Dendritic cell treated with granulocyte-macrophage colony-stimulating factor and Interleukin-4, amounts not matched to agents 40 ng/mL and 50 ng/mL, for 4 days (primary cell): Measurements from ENCODE around the gene EML2.
"Not testable (repeated sequence)": the region's sequence is repeated elsewhere in the genome, so short reads cannot be mapped to it uniquely, and the experiment has no call there.

Experiments
- H3K27ac Mint-ChIP-seq: one replicate; pipeline ENCODE4 v1.8.0; 2022; ENCODE audit warnings: mild to moderate bottlenecking, mixed read lengths
- H3K27me3 Mint-ChIP-seq: one replicate; pipeline ENCODE4 v1.8.0; 2022; ENCODE audit warnings: mild to moderate bottlenecking, mixed read lengths
- H3K36me3 Mint-ChIP-seq: one replicate; pipeline ENCODE4 v1.8.0; 2022; ENCODE audit warnings: low read depth, mixed read lengths
- H3K4me1 Mint-ChIP-seq: one replicate; pipeline ENCODE4 v1.8.0; 2022; ENCODE audit warnings: low read depth, mixed read lengths
- H3K4me3 Mint-ChIP-seq: one replicate; pipeline ENCODE4 v1.8.0; 2022; ENCODE audit warnings: mild to moderate bottlenecking, moderate library complexity, mixed read lengths
- H3K9me3 Mint-ChIP-seq: one replicate; pipeline ENCODE4 v1.8.0; 2022; ENCODE audit warnings: mixed read lengths
- intact Hi-C: fragments of 100-400 bp; cut with micrococcal nuclease; formaldehyde crosslinking; loops from one replicate; pipeline ENCODE4 v1.15.0; 2022

EML2 gene

DNA sequence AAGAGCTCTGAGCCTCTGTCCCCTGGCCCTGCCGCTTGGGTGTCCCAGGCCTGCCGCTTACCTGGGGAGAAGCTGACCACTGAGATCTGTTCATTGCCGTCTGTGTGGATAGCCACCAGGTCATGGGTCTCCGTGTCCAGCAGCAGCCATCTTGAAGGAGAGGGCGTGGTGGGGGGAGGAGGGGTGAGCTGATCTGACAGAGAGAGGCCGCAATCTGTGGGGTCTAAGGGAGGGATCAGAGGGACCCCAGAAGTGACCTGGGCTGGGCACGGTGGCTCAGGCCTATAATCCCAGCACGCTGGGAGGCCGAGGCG is 22.5 kb downstream of the EML2 start:
- Mint-ChIP-seq H3K27ac (no peak overlapping the region), H3K36me3 (peaks cover 95% of the 10 kb centered on the region), H3K9me3 (no peaks in the 10 kb centered on the region), H3K4me1 (peaks cover 22% of the 10 kb centered on the region), H3K27me3 (no peaks in the 10 kb centered on the region), H3K4me3 (no peak overlapping the region)
- intact Hi-C loops = no loop called here

DNA sequence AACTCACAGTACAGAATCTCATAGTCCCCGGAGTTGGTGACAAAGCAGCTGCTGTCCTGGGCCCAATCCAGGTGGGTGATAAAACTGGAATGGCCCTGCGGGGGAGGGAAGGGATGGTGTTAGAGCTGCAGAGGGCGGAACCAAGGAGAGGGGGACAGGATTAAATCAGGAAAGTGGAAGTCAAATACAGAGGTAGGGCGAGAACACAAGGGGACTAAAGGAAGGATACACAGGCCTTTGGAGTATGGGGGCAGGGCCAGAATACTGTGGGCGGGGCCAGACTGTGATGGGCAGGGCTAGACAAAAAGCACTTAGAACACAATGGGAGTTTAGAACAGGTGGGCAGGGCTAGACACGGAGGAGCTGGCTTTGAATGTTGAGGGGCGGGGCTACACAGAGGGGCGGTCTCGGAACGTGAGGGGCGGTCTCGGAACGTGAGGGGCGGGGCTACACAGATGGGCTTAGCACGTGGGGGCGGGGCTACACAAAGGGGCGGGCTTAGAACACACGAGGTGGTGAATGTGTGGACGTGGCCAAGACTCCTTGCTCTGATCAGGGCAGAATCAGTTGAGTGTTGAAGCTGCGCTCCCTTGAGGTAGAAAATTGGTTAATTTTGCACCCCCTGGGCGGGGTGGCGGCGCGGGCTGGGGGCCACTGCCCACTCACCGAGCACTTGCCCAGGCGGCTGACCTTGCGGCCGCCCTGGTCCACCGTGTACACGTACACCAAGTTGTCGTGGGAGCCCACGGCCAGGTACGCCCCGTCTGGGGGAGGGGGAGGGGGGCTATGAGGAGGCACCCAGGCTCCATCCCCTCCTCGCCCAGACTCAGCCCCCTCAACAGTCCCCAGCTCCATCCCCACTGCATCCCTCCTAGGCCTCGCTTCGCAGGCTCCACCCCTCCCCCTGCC is 23.1 kb downstream of the EML2 start:
- Mint-ChIP-seq H3K36me3 (peaks cover 95% of the 10 kb centered on the region), H3K27ac (peak overlapping the region; percentile 27), H3K9me3 (no peaks in the 10 kb centered on the region), H3K4me1 (peaks cover 22% of the 10 kb centered on the region), H3K27me3 (no peaks in the 10 kb centered on the region), H3K4me3 (no peak overlapping the region)
- intact Hi-C loops = no loop called here

DNA sequence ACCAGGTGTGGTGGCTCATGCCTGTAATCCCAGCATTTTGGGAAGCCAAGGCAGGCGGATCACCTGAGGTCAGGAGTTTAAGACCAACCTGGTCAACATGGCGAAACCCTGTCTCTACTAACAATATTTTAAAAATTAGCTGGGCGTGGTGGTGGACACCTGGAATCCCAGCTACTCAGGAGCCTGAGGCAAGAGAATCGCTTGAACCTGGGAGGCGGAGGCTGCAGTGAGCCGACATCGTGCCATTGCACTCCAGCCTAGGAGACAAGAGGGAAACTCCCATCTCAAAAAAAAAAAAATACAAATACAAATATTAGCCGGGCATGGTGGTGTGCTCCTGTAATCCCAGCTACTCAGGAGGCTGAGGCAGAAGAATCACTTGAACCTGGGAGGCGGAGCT is 24.1 kb downstream of the EML2 start:
- peaks cover 22% of the 10 kb centered on the region for H3K4me1 Mint-ChIP-seq
- H3K4me3 Mint-ChIP-seq, H3K9me3 Mint-ChIP-seq, H3K27me3 Mint-ChIP-seq, intact Hi-C loops, H3K27ac Mint-ChIP-seq: not testable (repeated sequence)
- peaks cover 95% of the 10 kb centered on the region for H3K36me3 Mint-ChIP-seq

DNA sequence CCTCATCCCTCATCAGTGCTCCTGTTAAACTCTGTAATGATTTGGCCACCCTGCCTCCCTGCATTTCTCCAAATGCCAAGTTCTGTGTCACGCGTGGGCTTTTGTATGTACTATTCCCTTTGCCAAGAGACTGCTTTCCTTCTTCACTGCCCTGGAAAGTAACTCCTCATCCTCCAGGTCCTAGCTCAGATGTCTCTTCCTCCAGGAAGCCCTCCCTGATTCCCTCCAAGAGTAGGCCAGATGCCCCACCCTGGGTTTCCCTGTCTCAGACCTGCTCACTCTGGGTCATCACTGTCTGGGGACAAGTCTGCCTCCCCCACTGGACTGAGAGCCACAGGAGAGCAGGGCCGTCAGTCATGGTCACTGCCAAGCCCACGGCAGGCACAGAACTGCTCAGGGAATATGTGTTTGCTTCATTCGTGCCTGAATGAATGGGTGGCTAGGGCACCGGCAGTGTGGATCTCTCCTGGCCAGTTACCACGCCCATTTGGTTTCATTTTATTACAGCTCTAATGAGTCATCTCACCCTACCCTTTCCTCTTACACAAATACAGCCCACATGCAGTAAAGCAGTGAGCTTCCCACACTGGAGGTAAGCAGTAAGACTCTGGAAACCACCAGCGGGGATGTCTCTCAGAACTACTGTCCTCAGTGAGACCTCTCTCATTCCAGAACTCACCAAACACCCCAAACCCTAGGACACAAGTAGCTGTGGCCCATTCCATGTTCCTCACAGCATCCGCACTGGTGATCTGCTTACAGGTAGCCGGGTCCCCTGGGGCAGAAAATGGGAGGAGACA is 25.1 kb downstream of the EML2 start:
- peak overlapping the region; percentile 20 for H3K27ac Mint-ChIP-seq
- H3K4me1 Mint-ChIP-seq = peaks cover 22% of the 10 kb centered on the region
- H3K36me3 Mint-ChIP-seq = peaks cover 96% of the 10 kb centered on the region
- intact Hi-C loops = no loop called here
- no peaks in the 10 kb centered on the region for H3K27me3 Mint-ChIP-seq
- peak overlapping the region; percentile 25 for H3K4me3 Mint-ChIP-seq
- peaks cover 2% of the 10 kb centered on the region for H3K9me3 Mint-ChIP-seq

DNA sequence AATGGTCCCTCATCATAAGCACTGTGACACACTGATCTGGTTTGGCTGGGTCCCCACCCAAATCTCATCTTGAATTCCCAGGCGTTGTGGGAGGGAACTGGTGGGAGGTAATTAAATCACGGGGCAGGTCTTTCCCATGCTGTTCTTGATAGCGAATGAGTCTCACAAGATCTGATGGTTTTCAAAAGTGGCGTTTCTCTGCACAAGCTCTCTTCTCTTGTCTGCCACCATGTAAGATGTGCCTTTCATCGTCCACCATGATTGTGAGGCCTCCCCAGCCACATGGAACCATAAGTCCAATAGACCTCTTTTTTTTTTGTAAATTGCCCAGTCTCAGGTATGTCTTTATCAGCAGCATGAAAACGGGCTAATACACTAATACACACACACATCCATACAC is 30.2 kb downstream of the EML2 start:
- Mint-ChIP-seq H3K27me3 (peaks cover 9% of the 10 kb centered on the region), H3K4me1 (peaks cover 15% of the 10 kb centered on the region), H3K27ac (no peak overlapping the region), H3K4me3 (no peak overlapping the region), H3K36me3 (peaks cover 54% of the 10 kb centered on the region), H3K9me3 (peaks cover 7% of the 10 kb centered on the region)
- intact Hi-C loops = no loop called here

DNA sequence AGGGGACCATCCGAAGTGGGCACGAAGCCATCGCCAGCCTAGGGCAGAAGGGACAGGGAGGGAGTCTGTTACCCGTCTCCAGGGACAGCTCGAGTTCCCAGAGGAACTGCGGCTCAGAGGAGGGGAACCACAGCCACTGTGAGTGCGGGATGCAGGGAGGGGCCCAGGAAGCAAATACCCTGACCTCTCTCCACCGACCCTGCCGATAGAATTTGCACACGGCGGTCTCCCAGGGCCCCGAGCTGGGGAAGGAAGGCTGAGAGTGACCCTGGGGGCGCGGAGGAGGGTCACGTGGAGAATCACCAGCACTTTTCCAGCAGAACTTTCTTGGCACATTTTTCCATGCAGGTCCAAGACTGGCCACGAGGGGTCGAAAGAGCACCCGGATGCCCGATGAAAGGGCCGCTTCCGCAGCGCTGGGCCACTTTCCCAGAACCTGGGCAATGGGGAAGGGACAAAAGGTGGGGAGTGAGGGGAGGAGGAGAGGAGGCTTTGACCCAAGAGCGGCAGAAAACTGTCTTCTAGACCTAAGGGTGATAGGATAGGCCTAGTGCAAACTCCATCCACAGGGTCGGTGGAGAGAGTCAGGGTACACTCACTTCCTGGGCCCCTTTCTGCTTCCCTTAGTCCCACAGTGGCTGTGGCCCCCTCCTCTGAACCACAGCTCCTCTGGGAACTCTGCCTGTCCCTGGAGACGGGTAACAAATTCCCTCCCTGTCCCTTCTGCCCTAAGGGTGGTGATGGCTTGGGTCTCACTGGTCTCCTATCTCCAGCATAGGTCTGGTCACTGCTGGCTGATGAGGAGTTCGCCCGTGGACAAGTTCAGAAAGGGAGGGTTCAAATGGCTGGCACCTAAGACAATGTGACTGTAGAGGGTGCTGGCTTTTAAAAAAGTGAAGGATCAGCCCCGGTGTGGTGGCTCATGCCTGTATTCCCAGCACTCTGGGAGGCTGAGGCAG is 31.8 kb downstream of the EML2 start:
- H3K4me3 Mint-ChIP-seq = no peak overlapping the region
- intact Hi-C loops = loop anchor here (1.0 kb wide), 1 partner anchor 35 kb away; no protein-coding TSS in a partner anchor

DNA sequence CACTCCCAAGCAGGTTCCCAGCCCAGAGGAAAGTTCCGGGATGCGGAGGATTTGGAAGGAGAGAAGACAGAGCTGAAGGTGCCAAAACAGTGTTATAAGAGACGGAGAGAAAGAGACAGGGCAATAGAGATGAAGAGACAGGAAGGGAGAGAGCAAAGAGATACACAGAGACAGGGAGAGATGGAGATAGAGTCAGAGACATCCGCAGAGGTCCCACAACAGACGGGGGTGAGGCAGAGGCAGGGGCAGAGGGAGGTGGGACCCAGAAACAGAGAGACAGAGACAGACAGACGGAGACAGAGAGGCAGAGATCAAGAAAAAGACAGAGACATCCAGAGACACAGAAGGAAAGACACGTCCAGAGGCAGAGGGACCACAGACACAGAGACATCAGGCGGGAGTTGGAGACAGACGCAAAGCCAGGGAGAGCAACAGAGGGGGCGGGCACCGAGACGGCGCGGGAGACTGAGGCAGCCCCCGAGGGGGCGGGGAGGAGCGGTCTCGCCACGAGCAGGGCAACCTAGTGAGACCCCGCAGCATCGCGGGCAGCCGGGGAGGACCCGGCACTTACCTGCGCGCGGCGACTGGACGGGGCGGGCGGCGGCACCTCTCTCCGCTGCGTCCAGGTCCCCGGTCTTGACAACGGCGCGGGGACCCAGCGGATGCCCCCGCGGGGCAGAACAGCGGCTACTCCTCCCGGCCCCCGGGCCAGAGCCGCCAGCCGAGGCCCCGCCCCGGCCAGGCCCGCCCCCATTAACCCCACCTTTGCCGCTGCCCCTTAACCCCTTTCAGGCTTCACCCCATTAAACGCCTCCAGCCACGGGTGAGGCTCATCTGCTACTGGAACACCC is 37.4 kb downstream of the EML2 start, which contains the start of gene GPR4:
Gene GPR4, minus strand, starts transcription at position 689 of the 851 bp plus-strand sequence. CDS start 10,346 bp downstream, outside the sequence.
- no peak within 1 kb of the TSS for H3K27ac Mint-ChIP-seq
- H3K9me3 Mint-ChIP-seq = no peaks in the 10 kb centered on the region
- intact Hi-C loops = no loop called here
- peaks cover 43% of the 10 kb centered on the region for H3K4me1 Mint-ChIP-seq
- H3K27me3 Mint-ChIP-seq = peaks cover 73% of the 10 kb centered on the region
- H3K4me3 Mint-ChIP-seq = no peak within 1 kb of the TSS
- H3K36me3 Mint-ChIP-seq = no peaks in the 10 kb centered on the region

More for the DNA sequence above, 31.8 kb downstream of the EML2 start:
- Mint-ChIP-seq H3K27ac (peak overlapping the region; percentile 33), H3K27me3 (peaks cover 23% of the 10 kb centered on the region), H3K36me3 (peaks cover 38% of the 10 kb centered on the region), H3K9me3 (peaks cover 7% of the 10 kb centered on the region), H3K4me1 (peaks cover 10% of the 10 kb centered on the region)

DNA sequence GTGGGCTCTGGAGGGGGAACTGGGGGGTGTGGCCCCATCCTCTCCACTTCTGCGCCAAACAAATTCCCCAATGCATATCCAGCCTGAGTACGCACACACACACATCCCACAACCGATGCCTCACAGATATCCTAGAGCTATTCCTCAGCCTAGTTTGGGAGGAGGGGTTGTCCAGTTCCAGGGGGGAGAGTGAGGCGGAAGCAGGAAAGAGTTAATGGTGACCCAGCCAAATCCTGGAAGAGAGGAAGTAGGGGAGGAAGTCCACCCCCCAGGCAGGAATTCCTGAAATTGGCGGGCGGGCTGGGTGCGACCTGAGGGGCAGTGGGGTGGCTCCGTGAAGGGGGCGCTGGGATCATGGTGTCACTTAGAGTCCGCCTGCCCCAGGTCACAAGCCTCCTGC is 38.1 kb downstream of the EML2 start:
- Mint-ChIP-seq H3K4me1 (peaks cover 42% of the 10 kb centered on the region), H3K27me3 (peaks cover 80% of the 10 kb centered on the region), H3K4me3 (no peak overlapping the region), H3K36me3 (no peaks in the 10 kb centered on the region), H3K9me3 (no peaks in the 10 kb centered on the region), H3K27ac (no peak overlapping the region)
- intact Hi-C loops = no loop called here

DNA sequence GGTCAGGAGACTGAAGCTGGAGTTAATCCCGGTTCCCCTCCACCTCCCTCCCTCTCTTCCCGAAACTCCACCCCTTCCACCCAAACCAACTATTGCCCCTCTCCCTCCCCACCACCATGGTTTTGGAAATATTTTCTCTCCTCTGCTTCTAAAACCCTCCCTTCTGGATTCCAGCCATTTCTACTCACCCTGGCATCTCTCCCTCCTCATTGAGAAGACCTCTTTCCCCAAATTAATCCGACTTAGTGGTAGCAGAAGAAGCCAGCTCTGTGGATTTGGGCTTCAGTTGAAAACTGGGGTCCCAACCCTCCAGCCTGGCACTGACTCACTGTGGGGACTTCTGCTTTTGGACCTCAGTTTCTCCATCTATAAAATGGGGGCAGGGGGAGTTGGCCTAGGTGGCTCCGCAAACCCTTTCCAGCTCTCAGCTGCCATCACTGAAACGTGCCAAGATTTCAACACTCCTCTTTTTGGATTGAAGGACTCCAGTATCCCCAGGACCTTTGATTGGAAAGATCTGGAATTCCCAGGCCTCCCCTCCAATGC is 38.8 kb downstream of the EML2 start:
- Mint-ChIP-seq H3K9me3 (no peaks in the 10 kb centered on the region), H3K4me1 (peaks cover 42% of the 10 kb centered on the region), H3K4me3 (peak overlapping the region; percentile 24), H3K27me3 (peaks cover 87% of the 10 kb centered on the region), H3K36me3 (no peaks in the 10 kb centered on the region), H3K27ac (no peak overlapping the region)
- intact Hi-C loops = no loop called here

DNA sequence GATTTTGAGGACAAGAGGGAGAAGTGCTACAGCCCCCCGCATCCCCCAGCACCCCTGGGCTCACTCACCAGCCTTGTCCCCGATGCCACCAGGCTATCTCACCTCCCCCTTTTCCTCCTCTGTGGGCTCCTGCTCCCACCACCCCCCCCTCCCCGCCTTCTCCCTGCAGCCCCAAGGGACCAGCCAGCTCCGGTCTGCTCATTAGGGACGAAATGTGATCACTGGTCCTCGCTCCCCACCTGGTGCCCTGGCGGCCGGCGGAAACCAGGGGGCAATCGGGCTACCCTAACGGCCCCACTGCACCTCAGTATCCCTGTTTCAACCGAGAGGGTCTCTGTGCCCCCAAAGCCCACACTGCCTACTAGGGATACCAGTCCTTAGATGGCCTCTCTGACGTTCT is 39.9 kb downstream of the EML2 start:
- peak overlapping the region; percentile 33 for H3K27ac Mint-ChIP-seq
- H3K4me1 Mint-ChIP-seq = peaks cover 42% of the 10 kb centered on the region
- H3K4me3 Mint-ChIP-seq = no peak overlapping the region
- H3K9me3 Mint-ChIP-seq = no peaks in the 10 kb centered on the region
- no peaks in the 10 kb centered on the region for H3K36me3 Mint-ChIP-seq
- peaks cover 88% of the 10 kb centered on the region for H3K27me3 Mint-ChIP-seq
- intact Hi-C loops = no loop called here

DNA sequence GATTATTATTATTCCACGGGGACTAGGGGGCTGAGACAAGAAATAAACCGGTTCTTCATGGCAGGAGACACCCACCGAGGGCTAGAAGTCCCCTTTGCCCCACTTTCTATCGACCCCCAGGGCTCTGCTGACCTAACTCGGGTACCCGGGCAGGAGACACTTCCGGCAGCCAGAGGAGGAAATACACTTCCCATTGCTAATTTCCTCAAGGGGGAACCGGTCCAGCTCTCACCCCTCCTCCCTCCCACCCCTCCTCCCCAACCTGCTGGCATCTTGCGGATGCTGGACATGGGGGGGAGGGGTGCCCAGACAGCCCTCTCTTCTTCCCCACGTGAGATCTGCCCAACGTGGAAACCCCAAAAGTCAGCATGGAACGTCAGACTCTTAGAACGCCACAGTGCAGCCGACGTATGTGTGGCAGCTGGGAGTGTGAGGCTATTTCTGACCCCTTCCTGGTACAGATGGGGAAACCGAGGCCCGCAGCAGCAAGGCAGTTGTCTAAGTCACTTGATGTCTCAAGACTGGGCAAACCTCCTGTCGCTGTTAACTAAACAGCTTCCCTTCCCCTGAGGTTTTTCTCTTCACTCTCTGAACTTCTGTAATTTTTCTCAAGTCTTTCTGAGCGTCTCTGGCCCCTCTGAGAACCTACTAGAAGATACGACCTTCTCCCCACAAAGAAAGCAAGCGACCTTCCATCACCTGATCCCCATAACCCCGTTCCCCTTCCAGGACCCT is 40.8 kb downstream of the EML2 start:
- peak overlapping the region; percentile 10 for H3K4me3 Mint-ChIP-seq
- H3K4me1 Mint-ChIP-seq = peaks cover 42% of the 10 kb centered on the region
- no peaks in the 10 kb centered on the region for H3K9me3 Mint-ChIP-seq
- peaks cover 84% of the 10 kb centered on the region for H3K27me3 Mint-ChIP-seq
- H3K36me3 Mint-ChIP-seq = no peaks in the 10 kb centered on the region
- peak overlapping the region; percentile 33 for H3K27ac Mint-ChIP-seq
- intact Hi-C loops = no loop called here

DNA sequence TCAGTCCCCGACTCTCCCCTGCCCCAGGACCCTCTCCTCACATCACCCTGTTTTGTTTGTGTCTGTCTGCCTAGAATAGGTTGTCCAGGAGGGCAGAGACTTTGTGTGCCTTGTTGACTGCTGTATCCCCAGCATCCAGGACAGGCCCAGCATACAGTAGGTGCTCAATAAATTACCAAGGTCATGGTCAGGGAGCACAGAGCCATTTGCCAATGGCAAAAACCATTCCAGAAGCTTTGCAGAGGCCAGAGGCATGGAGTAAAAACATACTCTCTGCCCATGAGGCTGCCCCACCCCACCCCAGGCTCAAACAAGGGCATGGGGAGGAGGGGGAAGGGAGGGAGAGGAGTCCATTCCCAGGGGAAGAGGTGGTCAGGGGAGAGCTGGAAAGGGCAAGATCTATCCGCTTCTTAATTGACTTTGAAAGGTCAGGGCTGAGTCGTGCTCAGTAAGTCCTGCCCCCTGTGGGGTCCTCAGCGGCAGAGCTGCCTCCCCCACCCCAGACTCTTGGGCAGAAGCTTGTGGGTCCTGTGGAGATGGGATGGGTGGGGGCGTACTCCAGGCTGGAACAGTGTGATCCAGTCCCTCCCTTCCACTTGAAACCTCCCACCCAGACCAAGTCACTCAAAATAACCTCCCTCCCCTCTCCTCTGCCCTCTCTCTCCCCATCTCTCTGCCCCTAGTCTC is 41.6 kb downstream of the EML2 start:
- H3K27ac Mint-ChIP-seq = no peak overlapping the region
- H3K4me1 Mint-ChIP-seq = peaks cover 42% of the 10 kb centered on the region
- intact Hi-C loops = no loop called here
- no peaks in the 10 kb centered on the region for H3K9me3 Mint-ChIP-seq
- H3K36me3 Mint-ChIP-seq = no peaks in the 10 kb centered on the region
- H3K27me3 Mint-ChIP-seq = peaks cover 79% of the 10 kb centered on the region
- no peak overlapping the region for H3K4me3 Mint-ChIP-seq
